HG03432 (cell line): ENCODE results near the gene GOLGA2.
A peak's percentile ranks its signal among the peaks of the same experiment; 100 is the strongest.

ENCODE experiments used
- ATAC-seq: cut with Tn5 transposase; IDR thresholded peaks from one replicate; pipeline ENCODE4 v1.9.1; 2021; ENCODE audit warnings: mild to moderate bottlenecking, moderate library complexity; ENCODE audit not compliant: unreplicated experiment

Gene GOLGA2, protein sequence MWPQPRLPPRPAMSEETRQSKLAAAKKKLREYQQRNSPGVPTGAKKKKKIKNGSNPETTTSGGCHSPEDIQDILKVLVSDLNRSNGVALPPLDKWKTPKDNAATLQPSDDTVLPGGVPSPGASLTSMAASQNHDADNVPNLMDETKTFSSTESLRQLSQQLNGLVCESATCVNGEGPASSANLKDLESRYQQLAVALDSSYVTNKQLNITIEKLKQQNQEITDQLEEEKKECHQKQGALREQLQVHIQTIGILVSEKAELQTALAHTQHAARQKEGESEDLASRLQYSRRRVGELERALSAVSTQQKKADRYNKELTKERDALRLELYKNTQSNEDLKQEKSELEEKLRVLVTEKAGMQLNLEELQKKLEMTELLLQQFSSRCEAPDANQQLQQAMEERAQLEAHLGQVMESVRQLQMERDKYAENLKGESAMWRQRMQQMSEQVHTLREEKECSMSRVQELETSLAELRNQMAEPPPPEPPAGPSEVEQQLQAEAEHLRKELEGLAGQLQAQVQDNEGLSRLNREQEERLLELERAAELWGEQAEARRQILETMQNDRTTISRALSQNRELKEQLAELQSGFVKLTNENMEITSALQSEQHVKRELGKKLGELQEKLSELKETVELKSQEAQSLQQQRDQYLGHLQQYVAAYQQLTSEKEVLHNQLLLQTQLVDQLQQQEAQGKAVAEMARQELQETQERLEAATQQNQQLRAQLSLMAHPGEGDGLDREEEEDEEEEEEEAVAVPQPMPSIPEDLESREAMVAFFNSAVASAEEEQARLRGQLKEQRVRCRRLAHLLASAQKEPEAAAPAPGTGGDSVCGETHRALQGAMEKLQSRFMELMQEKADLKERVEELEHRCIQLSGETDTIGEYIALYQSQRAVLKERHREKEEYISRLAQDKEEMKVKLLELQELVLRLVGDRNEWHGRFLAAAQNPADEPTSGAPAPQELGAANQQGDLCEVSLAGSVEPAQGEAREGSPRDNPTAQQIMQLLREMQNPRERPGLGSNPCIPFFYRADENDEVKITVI

DNA sequence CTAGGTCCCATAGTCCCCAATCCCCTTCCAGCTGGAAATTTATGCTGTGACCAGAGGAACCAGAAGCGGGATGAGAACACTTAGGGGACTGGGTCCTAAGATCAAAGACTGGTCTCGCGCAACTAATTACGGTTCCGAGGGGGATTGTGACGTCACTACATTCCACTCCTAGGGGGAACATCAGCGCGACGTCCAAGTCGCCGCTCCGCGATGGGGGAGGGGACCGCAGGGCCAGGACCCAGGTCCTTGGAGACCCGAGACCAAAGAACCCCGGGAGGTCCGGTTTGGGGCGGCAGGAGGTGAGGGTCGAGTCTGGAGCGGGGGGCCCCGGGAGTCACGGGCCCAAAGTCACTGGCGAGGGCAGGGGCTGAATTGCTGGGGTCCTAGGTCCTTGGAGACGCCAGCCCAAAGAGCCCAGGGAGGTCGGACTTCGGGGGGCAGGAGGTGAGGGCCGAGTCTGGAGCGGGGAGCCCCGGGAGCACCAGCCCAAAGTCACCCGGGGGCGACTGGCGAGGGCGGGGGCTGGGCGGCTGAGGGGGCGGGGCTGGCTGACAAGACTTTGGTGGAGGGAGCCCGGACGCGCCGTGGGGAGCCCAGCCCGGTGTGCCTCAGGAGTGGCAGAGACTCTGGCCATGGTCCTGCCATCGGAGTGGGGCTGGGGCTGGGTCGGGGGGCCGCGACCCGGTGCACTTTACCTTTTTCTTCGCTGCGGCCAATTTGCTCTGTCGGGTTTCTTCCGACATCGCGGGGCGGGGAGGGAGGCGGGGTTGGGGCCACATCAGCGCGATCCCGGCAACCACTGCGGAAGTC is at the start of gene GOLGA2:
Gene GOLGA2 (minus strand): TSS at position 810 of the 810 bp plus-strand sequence. CDS start 31 bp downstream, at position 779.
- ATAC-seq, result peak; percentile 61

DNA sequence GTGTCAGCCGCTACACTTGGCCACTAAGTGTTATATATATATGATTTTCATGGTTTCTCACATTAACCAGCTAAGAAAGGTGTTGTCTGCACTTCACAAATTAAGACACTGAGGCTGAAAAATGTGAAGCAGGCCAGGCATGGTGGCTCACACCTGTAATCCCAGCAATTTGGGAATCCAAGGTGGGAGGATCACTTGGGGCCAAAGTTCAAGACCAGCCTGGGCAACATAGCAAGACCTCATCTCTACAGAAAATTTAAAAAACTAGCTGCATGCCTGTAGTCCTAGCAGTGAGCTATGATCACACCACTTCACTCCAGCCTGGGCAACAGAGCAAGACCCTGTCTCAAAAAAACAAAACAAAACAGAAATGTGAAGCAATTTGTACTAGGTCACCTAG is 48.6 kb upstream of the GOLGA2 start:
- ATAC-seq, result no peak

DNA sequence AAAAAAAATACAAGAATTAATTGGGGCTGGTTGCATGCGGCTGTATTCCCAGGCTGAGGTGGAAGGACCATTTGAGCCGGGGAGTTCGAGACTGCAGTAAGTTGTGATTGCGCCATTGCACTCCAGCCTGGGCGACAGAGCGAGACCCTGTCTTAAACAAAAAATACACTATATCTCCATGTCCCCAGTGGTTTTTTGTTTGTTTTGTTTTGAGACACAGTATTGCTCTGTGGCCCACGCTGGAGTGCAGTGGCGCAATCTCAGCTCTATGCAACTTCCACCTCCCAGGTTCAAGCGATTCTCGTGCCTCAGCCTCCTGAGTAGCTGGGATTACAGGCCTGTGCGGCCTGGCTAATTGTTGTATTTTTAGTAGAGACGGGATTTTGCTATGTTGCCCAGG is 48.0 kb upstream of the GOLGA2 start:
- no peak for ATAC-seq

DNA sequence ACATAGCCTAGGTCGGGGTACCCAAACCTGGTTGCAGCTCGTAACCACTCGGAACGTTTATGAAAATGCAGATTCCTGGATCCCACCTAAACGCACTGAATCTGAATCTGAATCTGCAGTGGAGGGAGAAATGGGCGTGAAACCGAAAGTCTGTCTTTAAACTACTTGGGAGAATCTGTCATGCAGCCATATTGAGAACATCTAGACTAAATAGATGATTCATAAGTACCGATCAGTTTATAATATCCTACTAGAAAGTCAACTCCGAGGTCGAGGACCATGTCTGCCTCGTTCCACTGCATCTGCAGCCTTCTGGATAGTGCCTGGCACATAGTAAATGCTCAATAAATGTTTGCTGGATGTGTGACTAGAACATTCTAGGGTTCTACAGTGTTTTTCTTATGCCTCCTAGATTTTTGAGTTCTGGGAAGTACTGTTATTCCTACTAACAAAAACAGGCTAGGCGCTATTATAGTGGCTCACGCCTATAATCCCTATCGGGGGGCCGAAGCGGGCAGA is 47.5 kb upstream of the GOLGA2 start:
- no peak for ATAC-seq

DNA sequence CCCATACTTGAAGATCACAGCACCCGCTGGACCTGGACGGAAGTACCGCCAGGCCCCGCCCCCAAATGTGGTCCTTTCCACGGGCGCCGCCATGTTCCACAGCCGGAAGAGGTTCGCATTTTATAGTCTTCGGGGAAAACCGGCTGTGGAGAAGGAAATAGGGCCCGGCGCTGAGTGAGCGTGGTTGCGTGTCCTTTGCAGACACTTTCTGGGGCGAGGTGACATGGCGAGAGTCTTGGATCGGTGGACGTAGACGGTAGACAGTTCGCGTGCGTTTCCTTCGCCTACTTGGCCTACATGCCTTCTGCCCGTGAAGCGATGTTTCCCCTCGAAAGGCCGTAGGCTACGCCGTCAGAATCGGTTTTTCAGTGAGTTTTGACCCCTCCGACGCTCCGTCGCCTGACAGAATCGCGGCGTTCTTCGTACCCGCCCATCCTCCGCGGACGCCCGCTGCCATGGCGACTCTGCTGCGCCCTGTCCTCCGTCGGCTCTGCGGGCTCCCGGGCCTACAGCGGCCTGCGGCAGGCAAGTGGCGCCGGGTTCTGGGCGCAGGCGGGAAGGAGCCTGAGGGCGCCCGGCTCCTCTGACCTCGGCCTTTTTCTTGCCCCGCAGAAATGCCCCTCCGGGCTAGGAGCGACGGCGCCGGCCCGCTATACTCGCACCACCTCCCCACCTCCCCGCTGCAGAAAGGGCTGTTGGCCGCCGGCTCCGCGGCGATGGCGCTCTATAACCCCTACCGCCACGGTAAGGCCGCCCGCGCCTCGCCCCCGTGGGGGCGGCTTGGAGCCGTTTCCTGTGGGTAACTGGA is 46.8 kb upstream of the GOLGA2 start, which contains the start of the genes COQ4 and TRUB2:
Gene COQ4 (plus strand): TSS at position 436 of the 808 bp plus-strand sequence. CDS start 20 bp downstream, at position 456.
Gene TRUB2 (minus strand): TSS at position 44 of the 808 bp plus-strand sequence. CDS start 39 bp downstream, at position 5.
- ATAC-seq, result peak; percentile 83

DNA sequence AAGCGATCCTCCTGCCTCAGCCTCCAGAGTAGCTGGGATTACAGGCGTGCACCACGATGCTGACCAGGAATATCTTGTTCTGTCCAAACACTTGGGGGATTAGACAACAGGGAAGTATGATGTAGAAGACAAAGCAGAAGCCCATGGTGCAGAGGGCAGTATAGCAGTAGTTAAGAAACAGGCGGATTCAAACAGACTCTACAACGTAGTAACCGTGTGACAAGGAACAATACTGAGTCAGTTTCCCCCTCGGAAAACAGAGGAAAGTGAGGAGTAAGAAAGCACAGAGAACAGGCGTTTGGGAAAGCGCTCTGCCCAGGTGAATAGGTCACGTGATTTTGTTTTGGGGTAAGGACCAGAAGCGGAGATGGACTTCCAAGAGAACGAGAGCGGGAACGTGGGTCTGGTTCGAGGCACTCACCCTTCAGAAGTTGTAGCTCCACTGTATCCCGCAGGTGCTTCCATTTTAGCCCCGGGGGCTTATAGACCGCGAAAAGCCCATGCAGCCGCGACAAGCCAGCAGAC is 46.1 kb upstream of the GOLGA2 start:
- peak; percentile 16 for ATAC-seq

DNA sequence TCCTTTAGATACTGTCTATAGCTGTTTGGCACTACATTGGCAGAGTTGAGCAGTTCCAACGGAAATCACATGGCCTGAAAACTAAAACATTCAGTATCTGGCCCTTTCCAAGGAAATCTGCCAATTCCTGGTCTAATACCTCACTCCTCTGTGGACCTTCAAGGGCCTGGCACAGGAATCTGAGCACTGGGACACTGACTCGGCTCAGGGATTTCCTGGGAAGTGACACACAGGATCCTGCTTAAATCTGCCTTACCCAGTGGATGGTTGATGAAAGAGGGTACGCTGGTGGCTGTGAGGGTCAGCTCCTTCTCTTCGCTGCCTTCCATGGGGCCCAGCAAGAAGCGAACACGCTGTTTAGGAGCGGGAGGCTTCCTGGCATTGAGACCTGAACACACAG is 45.5 kb upstream of the GOLGA2 start:
- ATAC-seq, result no peak

DNA sequence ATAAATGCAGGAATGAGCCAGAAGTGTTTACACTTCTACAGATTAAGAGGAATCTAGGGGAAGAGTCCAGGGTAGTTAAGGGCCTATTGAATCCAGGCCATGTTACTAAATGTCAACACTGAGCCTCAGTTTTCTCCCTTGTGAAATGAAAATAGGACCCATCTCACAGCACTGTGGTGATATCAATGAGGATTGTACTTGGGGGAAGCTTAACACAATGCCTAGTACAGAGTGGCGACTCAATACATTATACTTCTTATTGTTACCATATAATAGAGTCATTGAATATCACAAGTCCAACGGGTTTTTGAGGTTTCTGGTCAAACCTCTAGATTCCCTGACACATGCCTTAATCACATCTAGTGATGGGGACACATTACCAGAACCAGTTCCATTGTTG is 41.8 kb upstream of the GOLGA2 start:
- no peak for ATAC-seq

DNA sequence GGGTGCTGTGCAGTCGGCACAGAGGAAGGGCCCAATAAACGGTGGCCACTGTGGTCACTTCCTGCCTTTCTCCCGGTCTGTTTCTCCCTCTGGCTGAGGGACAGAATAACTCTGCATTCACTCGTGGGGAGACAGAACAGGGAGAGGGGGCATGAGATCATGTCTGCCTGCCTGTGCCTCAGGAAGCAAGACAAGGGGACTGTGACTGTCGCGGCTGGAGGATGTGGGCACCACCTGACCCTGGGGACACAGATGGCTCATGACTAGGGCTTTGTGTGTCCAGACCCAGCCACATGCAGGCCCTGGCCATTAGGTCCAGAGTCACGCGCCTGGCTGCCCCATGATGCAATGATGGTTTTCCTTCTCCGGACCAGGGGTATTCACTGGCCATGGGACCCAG is 40.6 kb upstream of the GOLGA2 start:
- no peak for ATAC-seq

DNA sequence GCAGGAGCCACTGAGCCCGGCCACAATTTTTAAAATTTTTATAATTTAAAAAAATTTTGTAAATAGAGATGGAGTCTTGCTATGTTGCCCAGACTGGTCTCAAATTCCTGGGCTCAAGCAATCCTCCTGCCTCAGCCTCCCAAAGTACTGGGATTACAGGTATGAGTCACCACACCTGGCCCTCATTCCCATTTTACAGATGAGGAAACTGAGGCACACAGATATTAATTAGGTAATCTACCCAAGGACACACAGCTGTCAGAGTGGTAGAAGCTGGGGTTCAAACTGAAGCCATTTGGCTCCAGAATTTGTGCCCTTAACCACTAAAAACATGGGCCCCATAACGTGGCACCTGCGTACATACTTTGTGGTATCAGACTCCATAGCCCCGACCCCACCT is 38.9 kb upstream of the GOLGA2 start:
- ATAC-seq, result no peak

DNA sequence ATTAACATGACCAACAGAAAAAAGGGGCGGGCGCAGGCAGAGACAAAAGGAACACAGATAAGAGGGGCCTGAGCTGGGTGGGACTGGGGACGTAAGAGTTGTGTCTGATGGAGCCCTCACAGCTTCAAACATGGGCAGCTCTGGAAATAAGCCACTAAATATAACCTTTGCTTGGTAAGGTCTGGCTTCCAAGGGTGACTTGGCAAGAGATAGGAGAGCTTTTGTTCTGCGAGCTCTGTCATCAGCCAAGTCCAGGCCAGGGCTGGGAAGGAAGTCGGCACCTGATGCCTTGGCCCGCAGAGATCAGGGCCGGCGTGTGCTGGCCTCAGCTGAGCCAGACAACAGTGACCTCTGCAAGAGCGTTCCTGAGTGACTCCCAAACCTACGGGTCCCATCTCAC is 34.7 kb upstream of the GOLGA2 start:
- ATAC-seq, result no peak

DNA sequence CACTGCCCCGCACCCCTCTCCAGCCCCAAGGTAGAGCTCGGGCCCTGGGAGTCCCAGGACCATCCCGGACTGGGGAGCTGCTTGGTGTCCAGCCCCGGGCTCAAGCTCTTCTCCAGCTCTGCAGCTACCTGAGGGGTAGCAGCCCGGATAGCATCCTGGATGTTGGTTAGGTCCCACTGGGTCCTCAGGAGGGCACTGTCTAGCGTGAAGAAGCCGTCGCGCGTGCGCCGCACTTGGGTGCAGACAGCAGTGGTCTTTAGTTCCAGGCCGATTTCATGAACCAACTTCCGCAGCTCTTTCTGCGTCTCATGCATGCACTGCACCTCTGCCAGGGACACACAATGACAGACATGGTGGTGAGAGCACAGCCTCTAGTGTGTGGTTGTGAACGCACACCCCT is 33.7 kb upstream of the GOLGA2 start:
- no peak for ATAC-seq

DNA sequence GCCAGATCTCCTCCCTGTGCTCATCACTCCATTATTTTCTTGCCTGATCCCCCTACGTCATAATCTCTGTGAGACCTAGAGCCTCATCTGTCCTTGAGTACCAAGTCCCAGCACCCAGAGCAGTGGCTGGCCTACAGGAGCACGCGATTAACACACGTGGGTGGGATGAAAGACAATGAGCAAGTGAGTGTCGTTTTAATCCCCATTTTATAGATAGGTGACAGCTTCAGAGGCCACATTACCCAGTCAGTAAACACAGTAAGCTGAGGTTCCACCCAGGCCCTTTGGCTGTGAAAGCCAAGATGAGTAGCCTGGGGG is 29.1 kb upstream of the GOLGA2 start:
- no peak for ATAC-seq

DNA sequence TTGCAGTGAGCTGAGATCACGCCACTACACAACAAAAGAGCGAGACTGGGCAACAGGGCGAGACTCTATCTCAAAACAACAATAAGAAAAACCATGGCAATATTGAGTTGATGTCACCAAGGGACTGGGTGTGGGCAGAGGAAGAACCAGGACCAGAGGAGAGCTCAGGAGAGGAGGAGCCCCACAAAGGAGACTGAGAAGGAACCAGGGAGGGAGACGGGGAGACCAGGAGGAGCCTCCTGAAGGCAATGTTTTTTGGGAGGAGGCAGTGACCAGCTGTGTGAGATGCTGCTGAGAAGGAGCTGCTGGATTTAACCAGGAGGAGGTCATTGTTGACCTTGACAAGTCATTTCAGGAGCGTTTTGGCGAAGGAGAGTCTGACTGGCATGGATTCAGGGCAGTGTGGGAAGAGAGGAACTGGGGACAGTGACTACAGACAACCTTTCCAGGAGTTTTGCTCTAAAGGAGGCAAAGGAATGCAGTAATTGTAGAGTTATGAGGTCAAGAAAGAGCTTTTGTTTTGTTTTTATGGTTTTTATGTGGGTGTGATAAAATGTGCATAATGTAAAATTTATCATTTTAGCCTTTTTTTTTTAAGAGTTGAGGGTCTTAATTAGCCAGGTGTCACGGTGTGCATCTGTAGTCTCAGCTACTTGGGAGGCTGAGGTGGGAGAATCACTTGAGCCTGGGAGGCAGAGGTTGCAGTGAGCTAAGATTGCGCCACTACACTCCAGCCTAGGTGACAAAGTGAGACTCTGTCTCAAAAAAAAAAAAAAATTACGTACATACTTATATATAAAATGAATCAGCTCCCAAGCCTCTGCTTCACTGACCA is 28.5 kb upstream of the GOLGA2 start:
- ATAC-seq, result no peak

DNA sequence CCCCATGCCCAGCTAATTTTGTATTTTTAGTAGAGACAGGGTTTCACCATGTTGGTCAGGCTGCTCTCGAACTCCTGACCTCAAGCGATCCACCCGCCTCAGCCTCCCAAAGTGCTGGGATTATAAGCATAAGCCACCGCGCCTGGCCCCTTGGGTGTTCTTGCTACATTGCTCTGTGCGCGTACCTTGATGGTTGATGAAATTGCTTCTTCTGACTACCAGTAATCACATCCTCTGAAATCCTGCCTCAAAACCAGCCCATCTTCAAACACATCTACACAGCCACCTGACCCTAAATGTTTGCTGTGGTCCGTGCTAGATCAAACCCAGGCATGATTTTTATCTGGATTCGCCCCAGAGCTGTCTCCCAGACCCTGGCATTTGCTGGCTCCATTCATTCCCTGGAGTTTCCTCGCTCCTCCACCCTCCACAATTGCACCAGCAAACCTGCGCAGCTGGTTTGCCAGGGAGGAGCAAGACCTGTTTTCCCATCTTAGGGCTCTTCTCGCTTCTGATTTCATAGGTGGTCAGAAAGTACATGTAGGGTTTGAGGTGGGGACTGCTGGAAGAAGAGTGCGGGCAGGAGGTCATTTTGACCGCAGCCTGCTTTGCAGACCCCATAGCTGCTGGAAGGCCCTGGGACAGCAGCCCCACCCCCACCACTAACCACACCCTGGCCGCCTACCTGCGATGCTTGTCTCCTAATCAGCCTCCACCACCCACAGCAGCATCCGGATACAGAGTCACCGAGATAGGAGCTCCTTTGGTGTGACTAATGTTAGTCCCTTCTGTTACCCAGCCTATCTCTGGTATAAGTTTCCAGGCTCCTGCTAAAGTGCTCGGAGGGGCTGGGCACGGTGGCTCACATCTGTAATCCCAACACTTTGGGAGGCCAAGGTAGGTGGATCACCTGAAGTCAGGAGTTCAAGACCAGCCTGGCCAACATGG is 23.0 kb upstream of the GOLGA2 start:
- no peak for ATAC-seq

DNA sequence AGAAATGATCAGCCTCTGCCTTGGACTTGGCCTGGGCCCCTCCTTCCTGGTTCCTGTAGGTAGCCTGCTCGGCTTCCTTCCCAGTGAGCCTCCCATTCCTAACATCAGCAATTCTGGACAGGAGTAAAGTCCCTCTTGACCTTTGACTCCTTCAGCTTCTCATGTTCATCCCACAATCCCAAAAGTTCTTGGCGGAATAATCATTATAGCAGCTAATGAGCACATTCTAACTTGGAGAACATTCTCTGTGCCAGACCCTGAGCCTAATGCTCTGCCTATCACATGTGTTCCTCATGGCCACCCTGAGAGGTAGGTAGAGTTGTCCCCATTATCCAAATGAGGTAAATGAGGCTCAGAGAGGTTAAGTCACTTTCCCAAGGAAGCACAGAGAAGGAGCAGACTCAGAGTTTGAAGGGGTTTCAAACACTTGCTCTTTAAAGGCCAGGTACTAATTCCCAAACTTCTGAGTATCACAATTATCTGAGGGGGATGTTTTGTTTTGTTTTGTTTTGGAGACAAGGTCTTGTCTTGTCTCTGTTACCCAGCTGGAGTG is 21.5 kb upstream of the GOLGA2 start:
- no peak for ATAC-seq
